CD4-positive, alpha-beta T cell treated with Interferon alpha-2 for 1 hour (primary cell): ENCODE data around the gene CD84.
A peak's percentile ranks its signal among the peaks of the same experiment; 100 is the strongest.
"Not testable (repeated sequence)": the region's sequence is repeated elsewhere in the genome, so short reads cannot be mapped to it uniquely, and the experiment has no call there.

Experiments used
- DNase-seq, 2 donors: peaks; one replicate each; pipeline ENCODE4 v3.0.0-alpha.2; 2020 to 2022

The CD84 gene

DNA sequence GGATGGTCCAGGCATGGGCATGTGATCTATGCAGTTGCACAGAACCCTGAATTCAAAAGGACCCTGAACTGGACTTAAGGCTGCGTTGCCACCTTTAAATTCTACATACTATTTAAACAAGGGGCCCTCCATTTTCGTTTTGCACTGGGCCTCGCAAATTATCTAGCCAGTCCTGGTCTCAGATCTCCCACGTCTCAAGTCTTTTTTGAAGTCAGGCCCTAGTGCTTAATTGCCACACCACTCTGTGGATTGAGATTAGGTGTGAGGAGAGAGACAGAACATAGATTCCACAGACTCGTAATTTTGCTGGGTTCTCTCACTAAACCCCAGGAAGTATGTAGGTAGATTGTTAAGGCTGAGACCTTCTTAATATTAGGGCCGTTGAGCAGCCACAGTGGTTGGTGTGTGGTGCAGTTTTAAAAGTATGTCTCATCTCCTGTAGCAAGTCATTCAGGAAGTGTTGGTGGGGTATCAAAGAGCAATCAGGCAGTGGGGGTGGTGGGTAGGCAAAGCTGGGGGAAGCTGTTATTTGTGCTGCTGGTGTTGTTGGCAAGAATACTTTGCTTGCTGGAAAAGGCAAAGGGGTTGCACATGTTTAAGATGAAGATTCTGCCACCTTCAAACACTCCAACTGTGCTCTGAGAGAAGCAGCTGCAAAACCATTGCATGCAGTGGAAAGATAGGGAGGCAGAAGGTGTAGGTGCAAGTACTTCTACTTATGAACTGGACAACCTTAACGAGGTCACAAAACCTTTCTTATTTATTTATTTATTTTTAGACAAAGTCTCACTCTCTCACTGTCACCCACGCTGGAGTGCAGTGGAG lies 11.2 kb downstream of the CD84 start:
- peak; percentile 55 to 72 for DNase-seq

DNA sequence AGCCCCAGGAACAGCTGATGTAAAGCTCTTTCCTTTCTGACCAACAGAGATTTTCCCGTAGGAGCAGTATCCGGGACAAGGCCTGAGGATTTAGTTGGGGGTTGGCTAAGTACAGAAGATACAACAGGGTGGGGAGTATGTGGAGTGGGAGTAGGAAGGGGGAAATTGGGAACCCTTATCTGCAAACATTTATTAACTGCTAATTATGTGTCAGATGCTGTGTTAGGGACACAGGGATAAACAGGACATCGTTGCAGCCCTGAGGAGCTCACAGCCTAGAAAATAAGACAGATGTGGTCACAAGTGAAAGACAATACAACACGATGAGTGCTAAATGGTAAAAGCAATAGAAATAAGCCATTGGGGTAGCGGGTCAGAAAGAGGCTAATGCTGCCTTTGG lies 12.0 kb downstream of the CD84 start:
- no peak for DNase-seq

DNA sequence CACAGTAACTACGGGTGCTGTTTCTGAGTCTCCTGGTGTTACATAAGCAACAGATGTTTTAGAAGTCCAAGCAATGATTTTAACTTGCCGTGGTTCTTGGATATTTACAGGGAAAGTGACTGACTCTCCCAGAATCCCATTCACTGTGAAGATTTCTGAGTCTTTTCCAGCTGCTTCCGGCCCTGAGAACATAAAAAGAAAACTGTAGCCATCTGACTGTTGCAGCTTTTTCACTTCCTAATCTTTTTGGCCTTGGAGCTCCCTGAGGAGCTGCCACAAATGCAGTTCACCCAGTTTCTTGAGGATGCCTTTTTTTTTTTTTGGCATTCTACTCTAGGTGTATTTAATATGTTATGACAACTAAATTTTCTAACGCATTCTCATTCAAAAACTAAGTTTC lies 13.7 kb downstream of the CD84 start:
- DNase-seq = no peak

DNA sequence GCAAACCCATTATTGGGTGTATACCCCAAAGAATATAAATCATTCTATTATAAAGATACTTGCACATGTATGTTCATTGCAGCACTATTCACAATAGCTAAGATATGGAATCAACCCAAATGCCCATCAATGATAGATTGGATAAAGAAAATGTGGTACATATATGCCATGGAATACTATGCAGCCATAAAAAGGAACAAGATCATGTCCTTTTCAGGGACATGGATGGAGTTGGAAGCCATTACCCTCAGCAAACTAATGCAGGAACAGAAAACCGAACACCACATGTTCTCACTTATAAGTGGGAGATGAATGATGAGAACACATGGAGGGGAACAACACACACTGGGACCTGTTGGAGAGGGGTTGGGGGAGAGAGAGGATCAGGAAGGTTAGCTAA lies 16.1 kb downstream of the CD84 start:
- DNase-seq = not testable (repeated sequence)

DNA sequence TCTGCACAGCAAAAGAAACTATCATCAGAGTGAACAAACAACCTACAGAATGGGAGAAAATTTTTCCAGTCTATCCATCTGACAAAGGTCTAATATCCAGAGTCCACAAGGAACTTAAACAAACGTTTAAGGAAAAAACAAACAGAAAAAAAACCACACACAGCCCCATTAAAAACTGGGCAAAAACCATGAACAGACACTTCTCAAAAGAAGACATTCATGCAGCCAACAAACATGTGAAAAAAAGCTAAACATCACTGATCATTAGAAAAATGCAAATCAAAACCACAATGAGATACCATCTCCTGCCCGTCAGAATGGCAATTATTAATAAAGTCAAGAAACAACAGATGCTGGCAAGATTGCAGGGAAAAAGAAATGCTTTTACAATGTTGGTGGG lies 16.6 kb downstream of the CD84 start:
- not testable (repeated sequence) for DNase-seq

DNA sequence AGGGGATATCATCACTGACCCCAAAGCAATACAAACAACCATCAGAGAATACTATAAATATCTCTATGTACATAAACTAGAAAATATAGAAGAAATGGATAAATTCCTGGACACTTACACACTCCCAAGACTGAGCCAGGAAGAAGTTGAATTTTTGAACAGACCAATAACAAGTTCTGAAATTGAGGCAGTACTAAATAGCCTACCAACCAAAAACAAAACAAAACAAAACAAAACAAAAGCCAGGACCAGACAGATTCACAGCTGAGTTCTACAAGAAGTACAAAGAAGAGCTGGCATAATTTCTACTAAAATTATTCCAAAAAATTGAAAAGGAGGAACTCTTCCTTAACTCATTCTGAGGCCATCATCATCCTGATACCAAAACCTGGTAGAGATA lies 18.5 kb downstream of the CD84 start:
- DNase-seq = no peak

DNA sequence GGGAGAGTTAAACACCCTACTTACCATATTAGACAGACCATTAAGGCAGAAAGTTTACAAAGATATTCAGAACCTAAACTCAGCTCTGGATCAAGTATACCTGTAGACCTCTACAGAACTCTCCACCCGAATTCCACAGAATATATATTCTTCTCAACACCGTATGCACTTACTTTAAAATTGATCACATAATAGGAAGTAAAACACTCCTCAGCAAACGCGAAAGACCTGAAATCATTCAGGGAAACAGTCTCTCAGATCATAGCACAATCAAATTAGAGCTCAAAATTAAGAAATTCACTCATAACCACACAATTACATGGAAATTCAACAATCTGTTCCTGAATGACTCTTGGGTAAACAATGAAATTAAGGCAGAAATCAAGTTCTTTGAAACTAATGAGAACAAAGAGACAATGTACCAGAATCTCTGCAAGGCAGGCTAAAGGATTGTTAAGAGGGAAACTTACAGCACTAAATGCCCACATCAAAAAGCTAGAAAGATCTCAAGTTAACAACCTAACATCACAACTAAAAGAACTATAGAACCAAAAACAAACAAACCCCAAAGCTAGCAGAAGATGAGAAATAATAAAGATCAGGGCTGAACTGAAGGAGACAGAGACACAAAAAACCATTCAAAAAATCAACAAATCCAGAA lies 19.1 kb downstream of the CD84 start:
- peak in 1 of 2 donors; percentile 57 for DNase-seq

DNA sequence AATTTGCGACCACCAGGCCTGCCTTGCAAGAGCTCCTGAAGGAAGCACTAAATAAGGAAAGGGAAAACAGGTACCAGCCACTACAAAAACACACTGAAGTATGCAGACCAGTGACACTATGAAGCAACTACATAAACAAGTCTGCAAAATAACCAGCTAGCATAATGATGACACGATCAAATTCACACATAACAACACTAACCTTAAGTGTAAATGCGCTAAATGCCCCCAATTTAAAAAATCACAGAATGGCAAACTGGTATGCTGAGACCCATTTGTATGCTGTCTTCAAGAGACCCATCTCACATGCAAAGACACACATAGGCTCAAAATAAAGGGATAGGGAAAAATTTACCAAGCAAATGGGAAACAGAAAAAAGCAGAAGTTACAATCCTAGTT lies 19.9 kb downstream of the CD84 start:
- DNase-seq = not testable (repeated sequence)

DNA sequence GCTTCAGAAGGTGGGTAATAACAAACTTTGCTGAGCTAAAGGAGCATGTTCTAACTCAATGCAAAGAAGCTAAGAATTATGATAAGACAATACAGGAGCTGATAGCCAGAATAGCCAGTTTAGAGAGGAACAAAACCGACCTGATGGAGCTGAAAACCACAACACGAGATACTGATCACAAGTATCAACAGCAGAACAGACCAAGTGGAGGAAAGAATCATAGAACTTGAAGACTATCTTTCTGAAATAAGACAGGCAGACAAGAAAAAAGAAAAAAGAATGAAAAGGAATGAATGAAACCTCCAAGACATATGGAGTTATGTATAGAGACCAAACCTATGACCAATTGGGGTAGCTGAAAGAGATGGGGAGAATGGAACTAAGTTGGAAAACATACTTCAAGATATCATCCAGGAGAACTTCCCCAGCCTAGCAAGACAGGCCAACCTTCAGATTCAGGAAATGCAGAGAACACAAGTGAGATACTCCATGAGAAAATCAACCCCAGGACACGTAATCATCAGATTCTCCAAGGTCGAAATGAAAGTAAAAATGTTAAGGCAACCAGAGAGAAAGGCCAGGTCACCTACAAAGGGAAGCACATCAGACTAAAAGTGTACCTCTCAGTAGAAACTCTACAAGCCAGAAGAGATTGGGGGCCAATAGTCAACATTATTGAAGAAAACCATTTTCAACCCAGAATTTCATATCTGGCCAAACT lies 20.5 kb downstream of the CD84 start:
- DNase-seq = peak in 1 of 2 donors; percentile 53

DNA sequence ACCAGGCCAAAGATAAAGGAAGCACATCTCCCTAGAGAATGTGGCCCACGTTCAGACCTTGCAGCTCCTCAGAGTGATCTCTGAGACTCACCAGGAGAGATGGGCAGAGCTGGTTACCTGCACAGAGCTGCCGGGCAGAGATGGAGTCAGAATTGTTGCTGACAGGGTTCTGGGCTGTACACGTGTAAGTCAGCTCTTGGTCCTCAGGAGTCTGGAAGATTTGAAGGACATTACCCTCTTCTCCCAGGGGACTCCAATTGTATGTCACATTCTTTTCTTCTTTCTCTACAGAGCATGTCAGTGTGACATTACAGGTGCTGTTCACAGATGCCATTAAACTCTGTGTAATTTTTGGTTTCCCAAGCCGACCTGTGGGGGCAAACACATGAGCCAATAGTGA lies 25.5 kb downstream of the CD84 start:
- no peak for DNase-seq

DNA sequence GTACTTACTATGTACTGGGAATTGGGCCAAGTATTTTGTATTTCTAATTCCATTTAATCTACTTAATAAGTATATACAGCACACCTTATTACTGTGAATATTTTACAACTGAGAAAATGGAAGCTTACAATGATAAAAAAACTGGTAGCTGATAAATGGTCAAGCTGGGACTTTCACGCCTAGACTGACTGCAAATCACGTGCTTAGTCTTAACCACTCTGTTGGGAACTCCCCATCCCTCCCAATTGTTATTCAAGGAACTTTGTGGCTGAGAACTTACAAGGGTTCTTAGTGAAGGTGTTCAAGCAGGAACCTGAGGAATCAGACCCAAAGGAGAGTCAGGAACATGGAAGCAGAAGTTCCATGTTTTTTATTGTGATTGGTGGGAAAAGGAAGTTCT lies 26.9 kb downstream of the CD84 start:
- no peak for DNase-seq

DNA sequence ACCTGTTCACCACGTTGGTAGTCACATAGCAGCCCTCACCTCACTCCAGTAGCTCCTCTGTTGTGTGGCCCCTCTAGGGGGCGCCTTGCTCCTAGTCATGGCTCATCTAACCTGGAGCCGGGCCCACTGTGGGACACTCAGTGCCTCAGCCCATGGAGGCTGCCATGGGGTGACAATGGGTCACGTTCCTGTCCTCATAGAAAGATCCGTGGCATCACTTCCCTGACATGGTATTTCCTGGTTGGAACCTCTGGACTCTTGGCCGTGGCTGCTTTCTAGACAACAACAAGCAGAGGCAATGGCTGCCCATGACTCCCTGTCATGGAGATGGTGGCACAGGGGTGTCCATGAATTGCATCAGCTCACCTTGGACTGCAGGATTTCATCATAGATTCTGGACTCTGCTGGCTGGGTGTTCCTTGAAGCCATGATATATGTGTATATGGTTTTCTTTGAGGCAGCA lies 28.7 kb downstream of the CD84 start:
- peak; percentile 49 to 66 for DNase-seq

DNA sequence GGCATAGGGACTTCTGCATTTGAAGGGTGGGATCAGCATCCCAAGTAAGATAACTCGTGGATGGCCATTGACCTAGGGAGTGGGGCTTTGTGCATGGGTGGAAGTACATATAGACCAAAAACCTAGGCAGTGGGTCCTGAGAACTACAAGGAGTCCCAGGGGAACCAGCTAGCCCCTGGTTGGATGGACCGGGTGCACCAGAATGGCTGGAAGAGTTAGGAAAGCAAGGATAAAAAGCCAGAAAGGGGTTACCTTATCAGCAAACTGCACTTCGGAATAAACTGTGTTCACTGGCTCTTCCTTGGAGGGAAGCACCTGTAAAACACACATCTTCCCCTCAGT lies 29.7 kb downstream of the CD84 start:
- no peak for DNase-seq

DNA sequence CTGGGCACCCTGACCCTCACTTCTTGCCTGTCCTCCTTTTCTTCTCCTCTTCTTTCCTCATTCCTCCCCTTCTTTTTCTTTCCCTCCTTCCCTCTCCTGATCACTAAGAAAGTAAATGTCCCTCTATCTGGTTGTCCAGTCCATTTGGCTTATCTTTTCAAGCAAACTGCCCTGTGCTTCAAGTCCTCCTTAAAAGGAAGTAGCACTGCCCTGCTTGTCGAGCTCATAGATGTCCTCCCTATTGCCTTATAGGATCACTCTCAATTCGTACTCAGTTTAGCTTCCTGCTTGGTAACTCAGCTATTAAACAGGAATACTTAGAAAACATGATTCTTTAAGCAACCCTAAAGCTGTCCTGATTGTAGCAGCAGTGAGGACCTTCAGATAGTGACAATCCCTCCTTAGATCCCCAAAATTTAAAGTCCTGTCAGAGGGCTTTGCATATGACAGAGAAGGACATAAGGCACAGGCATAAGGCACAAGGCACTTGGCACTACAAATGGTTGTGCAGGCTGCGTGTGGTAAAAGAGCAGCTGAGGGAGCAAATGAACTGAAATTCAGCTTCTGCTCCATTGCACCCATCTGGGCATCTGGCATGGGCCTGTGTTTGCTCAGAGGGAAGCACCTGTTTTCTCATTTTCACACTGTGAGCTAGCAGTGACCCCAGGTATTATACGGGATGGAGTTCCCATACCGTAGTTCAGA lies 30.2 kb downstream of the CD84 start:
- peak in 1 of 2 donors; percentile 24 for DNase-seq

DNA sequence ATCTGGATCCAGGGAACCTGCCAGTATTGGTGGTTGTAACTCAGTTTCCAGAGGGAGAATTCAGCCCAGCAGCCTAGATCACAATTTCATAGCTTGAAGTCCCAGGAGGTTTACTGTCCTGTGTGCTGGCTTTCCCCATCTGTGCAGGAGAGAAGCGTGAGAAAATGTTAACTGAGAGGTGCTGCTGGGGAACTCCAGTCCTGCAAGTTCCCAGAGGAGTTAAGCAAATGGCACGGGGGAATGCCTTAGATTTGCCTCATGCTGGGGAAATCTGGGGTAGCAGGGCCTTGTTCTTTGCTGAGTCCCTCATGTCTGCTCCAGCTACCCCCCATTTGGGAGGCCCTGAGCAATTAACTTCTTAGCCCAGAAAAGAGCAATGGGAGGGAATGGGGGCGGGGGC lies 31.1 kb downstream of the CD84 start:
- no peak for DNase-seq

DNA sequence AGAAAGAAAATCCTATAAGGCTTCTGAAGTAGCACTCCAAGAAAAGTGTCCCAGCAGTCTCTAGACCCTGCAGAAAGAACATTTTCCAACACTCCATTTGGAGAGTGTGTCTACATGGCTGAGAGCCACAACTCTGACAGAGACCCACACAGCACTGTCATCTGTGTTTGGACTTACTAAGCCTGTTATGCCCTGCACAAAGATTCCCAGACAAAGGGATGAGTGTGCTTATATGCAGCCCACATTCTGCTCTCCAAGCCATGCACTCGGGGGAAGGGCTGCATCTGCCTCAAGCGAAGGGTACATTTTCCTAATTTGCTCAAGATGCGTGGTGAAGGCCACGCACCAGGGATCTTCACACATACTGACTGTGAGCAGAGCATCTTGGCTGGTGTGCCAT lies 31.9 kb downstream of the CD84 start:
- no peak for DNase-seq

DNA sequence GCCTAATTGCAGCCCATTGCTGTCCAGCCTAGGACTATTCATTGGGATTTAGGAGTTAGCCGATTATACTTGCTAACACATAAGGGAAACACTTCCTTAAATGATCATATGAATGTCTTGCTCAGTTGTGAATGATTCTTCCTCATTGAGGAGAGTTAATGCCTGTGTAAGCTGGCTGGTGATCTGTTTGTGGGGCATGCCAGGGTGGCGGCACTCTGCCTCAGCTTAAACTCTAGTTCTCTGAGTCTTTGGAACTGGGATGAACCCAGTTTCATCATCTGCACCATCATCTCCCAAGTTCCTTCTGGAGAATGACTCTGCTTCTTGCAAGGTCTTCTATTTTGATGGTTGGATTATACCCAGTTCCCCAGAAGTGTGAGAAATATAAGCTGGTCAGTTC lies 32.4 kb downstream of the CD84 start:
- DNase-seq = peak in 1 of 2 donors; percentile 26

DNA sequence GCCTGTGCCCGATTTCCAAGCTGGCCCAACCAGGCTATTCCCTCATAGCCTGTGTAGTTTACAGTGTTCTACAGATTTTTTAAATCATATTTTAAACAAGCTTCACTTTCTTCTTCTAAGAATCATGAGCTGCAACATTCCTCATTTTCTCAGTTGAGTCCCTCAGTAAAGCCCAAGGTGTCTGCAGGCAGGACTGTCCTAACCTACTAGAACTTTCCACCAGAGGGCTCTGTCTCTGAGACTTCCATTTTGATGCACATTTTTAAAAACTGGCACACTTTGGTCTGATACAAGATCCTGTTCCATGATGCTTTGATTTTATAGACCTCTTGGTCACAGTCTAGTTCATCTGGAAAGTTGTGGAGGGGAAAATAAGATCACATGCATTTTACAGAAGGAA lies 34.6 kb downstream of the CD84 start:
- DNase-seq = peak; percentile 33 to 69

DNA sequence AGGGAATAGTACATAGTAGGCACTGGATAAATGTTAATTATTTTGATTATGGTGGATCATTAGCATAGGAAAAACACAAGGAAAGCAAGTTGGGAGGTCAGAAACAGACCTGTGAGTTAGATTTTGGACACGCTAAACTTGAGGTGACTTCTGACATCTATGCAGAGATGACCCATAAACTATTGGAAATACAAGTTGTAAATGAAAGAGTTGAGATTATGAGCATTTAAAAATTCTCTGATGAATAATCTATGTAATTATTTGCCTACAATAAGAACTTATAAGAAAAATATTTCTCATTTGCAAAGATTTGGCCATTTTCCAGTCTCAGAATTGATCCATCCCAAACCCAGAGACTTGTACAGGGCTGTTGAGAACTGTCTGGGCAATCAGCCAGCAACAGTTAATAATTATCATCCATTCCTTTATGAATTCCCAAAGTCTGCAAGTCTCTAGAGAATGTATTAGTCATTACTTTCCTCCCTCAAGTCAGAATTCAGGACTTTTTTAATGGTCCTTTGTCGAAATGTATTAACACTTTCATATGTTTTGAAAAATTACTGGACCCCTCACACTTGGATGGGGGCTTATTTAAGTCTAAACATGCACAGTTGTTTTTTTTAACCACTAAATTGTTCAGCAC lies 36.9 kb downstream of the CD84 start:
- no peak for DNase-seq

DNA sequence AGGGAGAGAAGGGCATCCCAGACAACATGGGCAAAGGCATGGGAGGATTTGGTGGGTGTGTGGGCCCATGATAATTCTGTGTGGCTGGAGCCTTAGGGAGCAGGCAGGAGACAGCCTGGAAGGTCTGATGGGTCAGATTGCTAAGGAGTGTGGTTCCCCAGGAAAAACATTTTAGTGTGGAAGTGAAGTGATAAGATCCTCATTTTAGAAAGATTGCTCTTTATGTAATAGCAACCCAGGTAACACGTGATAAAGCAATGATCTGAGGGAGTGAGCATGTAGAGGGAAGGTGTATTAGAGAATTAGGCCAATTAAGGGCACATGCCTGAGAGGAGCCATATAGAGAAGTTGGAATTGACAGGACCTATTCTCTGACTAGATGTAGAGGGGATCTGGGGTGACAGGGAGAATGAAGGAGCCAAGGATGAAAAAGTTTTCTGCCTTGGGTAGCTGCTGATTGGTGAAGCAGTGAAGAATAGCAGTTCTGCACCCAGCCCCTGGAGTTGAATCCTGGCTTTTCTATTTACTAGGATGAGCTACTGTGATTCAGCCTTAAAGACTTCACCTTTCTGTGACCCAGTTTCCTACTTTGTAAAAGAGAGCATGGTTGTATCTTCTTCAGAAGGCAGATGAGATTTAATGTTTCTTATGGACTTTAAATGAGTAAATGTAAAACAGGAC lies 37.5 kb downstream of the CD84 start:
- DNase-seq = no peak

DNA sequence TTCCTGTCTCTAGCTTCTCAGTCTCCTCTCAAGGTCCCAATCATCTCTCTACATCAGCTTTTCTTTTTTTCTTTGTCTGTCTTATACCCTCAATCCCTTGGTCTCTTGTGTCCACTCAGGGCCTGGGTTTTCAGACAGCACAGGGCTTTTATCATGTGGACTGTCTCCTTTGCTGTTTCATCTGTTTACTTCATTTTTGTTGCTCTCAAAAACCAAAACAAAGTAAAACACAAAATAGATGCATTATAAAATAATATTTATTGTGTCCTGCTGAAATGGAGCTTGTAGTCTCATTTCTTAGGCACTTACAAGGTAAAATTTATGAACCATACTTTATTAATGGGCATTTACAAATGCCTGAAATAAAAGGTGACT lies 38.5 kb downstream of the CD84 start:
- no peak for DNase-seq
